ENCODE results near the gene SERPINA10.
"Not testable (repeated sequence)": the region's sequence is repeated elsewhere in the genome, so short reads cannot be mapped to it uniquely, and the experiment has no call there.

SERPINA10 gene

DNA sequence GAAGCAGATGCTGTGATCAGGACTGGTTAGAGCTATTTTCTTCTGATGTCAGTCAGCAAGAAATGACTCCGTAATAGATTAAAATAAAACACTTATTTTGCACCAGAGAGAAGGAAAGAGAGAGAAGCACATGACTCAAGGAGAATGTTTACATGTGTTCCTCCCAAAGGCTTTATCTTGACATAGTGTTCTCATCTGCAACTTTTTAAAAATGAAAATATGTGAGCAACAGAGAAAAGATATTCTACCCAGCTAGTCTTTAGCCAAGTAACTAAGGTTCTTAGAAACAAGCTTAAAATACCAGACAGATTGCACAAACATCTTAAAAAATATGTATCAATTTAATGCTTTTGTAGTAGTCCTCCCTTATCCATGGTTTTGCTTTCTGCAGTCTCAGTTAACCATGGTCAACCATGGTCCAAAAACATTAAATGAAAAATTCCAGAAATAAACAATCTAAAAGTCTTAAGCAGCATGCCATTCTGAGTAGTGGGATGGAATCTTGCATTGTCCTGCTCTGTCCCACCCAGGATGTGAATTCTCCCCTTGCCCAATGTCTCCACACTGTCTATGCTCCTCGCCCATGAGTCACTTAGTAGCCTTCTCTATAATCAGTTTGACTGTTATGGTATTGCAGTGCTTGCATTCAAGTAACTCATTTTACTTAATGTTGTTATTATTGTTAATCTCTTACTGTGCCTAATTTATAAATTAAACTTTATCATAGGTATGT lies 9.9 kb downstream of the SERPINA10 start:
- DNase-seq: no peak

DNA sequence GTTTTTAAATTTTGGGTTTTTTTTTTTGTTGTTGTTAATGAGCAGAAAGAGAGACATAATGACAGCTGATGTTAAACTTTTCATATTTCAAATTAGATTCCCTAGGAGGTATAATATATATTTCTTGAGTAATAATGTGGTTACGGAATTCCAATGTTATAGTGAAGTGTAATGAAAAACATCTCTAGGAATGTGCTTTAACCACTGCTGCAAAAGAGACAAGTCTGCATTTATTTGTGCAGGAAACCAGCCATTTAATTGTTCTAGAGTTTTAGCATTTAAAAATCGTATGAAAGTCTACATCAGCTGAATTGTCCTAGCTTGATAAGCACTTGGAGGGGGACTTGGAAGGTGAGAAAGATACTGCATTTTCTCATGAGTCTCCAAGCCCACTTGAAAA lies 14.3 kb downstream of the SERPINA10 start:
- no peak for DNase-seq

DNA sequence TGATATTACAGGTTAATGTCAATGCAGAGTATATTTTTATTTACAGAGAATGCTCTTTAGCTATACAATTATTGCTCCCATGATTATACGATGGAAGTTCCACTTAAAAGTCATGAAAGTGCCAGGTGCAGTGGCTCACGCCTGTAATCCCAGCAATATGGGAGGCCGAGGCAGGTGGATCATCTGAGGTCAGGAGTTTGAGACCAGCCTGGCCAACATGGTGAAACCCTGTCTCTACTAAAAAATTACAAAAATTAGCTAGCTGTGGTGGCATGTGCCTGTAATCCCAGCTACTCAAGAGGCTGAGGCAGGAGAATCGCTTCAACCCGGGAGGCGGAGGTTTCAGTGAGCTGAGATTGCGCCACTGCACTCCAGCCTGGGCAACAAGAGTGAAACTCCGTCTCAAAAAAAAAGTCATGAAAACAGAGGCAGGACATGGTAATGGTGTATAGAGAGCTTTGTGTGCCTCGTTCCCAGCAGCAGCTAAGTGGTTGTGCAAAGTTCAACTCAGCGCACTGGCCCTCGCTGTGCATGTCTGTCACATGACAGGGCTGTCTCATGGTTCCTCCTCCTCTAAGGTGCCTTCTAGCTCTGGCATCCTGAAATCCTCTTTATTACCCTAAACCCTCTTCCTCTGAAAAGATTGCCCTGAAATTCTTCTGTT lies 16.0 kb downstream of the SERPINA10 start:
- peak; percentile 12 for DNase-seq

DNA sequence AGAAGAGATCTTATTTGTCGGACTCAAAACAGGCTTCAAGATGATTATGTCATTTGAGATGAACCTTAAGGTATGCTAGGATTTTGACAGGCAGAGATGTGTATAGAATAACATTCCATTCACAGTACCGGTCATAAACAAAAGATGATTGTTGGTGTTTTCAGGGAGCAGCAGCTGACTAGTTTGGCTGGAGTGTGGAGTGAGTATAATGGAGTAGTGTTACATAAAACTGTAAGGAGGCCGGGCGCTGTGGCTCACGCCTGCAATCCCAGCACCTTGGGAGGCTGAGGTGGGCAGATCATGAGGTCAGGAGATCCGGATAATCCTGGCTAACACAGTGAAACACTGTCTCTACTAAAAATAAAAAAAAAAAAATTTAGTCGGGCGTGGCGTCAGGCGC lies 23.9 kb downstream of the SERPINA10 start:
- DNase-seq: no peak

DNA sequence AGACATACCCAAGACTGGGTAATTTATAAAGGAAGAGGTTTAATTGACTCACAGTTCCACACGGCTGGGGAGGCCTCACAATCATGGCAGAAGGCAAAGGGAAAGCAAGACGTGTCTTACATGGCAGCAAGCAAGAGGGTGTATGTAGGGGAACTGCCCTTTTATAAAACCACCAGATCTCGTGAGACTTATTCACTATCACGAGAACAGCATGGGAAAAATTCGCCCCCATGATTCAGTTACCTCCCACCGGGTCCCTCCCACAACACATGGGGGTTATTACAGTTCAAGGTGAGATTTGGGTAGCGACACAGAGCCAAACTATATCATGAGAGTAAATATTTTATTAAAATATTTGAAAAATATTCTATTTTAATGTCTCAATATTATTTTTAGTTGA lies 24.5 kb downstream of the SERPINA10 start:
- DNase-seq: not testable (repeated sequence)

DNA sequence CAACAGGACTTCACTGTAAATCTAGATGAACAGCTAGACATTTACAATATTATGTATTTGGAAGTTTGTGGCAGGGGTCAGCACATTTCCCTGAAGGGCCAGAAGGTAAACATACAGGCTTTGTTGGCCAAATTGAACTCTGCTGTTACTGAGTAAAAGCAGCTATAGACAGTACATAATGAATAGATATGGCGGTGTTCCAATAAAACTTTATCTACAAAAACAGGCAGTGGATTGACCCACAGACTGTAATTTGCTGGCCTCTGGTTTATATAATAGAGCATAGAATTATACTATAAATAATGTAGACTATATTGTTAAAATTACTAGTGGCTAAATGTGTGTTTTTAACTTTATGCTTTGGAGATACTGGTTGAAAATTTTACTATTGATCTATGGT lies 25.7 kb downstream of the SERPINA10 start:
- DNase-seq: no peak

DNA sequence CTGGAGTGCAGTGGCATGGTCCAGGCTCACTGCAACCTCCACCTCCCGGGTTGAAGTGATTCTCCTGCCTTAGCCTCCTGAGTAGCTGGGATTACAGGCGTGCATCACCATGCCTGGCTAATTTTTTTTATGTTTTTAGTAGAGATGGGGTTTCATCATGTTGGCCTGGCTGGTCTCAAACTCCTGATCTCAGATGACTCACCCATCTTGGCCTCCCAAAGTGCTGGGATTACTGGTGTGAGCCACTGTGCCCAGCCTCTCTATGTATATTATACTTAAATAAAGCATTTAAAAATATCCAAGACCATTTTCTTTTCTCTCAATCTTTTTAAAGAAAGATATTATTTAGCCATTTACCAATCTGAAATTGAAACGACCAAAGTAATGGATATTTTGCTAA lies 28.9 kb downstream of the SERPINA10 start:
- DNase-seq: not testable (repeated sequence)

DNA sequence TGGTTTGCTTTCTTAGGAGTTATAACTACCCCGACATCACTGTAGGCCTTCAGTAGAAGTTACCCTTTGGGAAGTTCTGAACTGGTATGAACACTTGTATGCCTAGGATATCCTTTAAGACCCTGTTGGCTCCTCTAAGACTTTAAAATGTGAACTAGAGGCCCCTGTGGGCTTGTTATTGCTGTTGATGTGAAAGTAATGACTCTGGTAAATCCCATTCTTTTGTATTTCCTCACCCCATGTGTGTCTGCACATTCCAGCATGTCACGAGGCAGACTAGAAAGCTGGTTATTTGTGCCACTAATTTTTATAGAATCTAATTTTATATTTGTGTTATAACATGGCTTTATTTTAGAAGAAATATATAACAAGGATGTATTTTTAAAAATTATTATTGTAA lies 48.9 kb downstream of the SERPINA10 start:
- no peak for DNase-seq

DNA sequence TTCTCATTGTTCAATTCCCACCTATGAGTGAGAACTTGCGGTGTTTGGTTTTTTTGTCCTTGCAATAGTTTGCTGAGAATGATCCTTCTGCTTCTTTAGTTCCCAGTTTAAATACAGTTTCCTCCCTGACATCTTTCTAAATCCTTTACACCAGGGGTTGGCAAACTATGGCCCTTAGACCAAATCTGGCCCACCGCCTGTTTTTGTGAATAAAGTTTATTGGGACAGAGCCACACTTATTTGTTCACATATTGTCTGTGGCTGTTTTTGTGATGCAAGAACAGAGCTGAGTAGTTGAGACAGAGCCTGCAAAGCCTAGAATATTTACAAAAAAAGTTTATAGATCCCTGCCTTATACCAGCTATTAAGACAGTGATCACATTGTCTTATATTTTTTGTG lies 53.7 kb downstream of the SERPINA10 start:
- DNase-seq: no peak

DNA sequence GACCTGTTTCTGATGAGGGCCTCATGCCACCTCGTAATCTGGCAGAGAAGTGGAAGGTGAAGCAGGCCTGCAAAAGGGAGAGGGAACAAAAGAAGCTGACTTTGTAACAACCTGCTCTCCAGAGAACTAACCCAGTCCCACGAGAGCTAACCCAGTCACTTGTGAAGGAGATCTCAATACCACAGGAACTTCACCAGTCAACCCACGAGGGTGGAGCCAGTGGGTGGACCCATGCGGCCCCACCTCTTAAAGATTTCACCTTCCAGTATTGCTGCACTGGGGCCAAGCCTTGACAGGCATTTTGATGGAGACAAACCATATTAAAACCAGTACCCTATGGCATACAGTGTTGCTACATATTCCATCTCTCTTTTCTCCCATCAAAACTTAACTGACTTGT lies 55.1 kb downstream of the SERPINA10 start:
- DNase-seq: no peak

DNA sequence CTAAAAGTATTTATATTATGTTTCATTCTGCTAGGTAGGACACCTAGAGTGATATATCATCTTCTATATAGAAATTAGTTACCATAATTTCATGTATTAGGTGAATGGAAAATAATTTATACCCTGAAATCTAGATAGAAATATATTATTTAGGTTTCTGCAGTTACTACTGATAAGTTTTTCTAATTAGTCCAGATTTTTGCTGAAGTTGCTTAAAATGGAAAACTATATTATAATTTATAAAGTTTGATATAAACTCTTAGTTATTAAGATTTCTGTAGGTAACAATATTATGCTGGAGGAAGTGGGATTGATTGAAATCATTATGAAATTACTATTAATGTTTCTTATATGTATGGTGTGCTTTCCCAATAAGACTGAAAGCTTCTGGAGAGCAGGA lies 56.0 kb downstream of the SERPINA10 start:
- DNase-seq: no peak

Measured in MV-4-11 (cell line).